ENCODE measurements around the gene PELO.

GRCh38 chr5:52834320-52834719 is 46.6 kb downstream of the PELO start:
- TF ChIP-seq, protein P1, sequence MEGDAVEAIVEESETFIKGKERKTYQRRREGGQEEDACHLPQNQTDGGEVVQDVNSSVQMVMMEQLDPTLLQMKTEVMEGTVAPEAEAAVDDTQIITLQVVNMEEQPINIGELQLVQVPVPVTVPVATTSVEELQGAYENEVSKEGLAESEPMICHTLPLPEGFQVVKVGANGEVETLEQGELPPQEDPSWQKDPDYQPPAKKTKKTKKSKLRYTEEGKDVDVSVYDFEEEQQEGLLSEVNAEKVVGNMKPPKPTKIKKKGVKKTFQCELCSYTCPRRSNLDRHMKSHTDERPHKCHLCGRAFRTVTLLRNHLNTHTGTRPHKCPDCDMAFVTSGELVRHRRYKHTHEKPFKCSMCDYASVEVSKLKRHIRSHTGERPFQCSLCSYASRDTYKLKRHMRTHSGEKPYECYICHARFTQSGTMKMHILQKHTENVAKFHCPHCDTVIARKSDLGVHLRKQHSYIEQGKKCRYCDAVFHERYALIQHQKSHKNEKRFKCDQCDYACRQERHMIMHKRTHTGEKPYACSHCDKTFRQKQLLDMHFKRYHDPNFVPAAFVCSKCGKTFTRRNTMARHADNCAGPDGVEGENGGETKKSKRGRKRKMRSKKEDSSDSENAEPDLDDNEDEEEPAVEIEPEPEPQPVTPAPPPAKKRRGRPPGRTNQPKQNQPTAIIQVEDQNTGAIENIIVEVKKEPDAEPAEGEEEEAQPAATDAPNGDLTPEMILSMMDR (IDR thresholded peaks at IDR 0.05; ENCODE audit: borderline replicate concordance, extremely low read depth, low read length, poor library complexity, severe bottlenecking), result no peak
- TF ChIP-seq EZH2 (IDR thresholded peaks at IDR 0.05; ENCODE audit: borderline replicate concordance, low read depth, low read length, severe bottlenecking), result no peak
